Ascending aorta (tissue), 2 donors: ENCODE measurements around the gene FASTK. TPM values are rescaled to one million over a fixed set of nuclear protein-coding genes. Genes with fewer than 3 reads are reported as not detected.
"Not testable (repeated sequence)": the region's sequence is repeated elsewhere in the genome, so short reads cannot be mapped to it uniquely, and the experiment has no call there.

ENCODE experiments used
- DNase-seq, 2 donors: peaks; one replicate each; pipeline ENCODE4 v3.0.0-alpha.2; 2019; ENCODE audit warnings: low spot score in 2 of 2
- H3K27ac ChIP-seq, 2 donors: fragments of 200-600 bp; sonication (generic); one replicate each; pipeline ENCODE4 v1.5.1; 2016 to 2017; ENCODE audit warnings: mild to moderate bottlenecking in 1 of 2
- H3K27me3 ChIP-seq: fragments of 200-600 bp; sonication (generic); one replicate; pipeline ENCODE4 v1.5.1; 2017
- H3K36me3 ChIP-seq, 2 donors: fragments of 200-600 bp; sonication (generic); one replicate each; pipeline ENCODE4 v1.5.1; 2016
- H3K4me1 ChIP-seq, 2 donors: fragments of 200-600 bp; sonication (generic); one replicate each; pipeline ENCODE4 v1.5.1; 2016 to 2017; ENCODE audit warnings: mild to moderate bottlenecking in 1 of 2
- H3K4me3 ChIP-seq, 2 donors: fragments of 200-600 bp; sonication (generic); one replicate each; pipeline ENCODE4 v1.5.1; 2016 to 2017; ENCODE audit warnings: mild to moderate bottlenecking in 1 of 2
- H3K9me3 ChIP-seq, 2 donors: fragments of 200-600 bp; sonication (generic); one replicate each; pipeline ENCODE4 v1.5.1; 2016
- intact Hi-C: fragments of 100-400 bp; cut with DNase I; formaldehyde crosslinking; loops from one replicate; pipeline ENCODE4 v1.15.1; 2023
- total RNA-seq: library from RNA; depleted of rRNA; stranded (reverse); fragments of >200 nt; gene quantifications from one replicate; pipeline ENCODE4 v1.1.0, GENCODE V29; 2016
- TF ChIP-seq, protein P1 (sequence below), 3 experiments: fragments of 200-600 bp in 2 of 3; fragments of 450-650 bp in 1 of 3; sonication (generic) in 2 of 3; IDR thresholded peaks; one replicate each; pipeline ENCODE4 v1.5.1; 2016 to 2019; ENCODE audit warnings: antibody characterized with exemption in 3 of 3, mild to moderate bottlenecking in 1 of 3, moderate library complexity in 1 of 3

FASTK gene
- total RNA-seq, 1 donor from 2014 or later: 121 TPM

DNA sequence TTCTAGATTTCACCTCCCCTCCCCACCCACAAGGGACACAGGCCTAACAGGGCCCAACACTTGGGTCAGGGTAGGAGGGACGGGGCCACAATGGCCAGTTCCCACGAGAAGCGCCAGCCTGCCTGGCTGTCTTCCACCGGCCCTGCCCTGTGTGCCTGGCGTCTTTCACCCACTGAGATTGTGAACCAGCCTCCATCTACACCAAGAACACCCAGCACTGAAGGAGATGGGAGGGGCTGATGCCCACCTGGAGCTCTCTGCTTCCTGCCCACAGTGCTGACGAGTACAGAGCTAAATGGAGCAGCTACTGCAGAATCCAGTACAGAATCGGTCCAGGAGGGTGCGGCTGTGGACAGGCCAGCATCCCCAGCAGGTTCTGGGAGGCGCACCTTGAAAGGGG is 34.6 kb downstream of the FASTK start:
- no peaks in the 10 kb centered on the region for H3K9me3 ChIP-seq
- no peak for DNase-seq
- no peaks in the 10 kb centered on the region for H3K27me3 ChIP-seq
- TF ChIP-seq, protein P1, sequence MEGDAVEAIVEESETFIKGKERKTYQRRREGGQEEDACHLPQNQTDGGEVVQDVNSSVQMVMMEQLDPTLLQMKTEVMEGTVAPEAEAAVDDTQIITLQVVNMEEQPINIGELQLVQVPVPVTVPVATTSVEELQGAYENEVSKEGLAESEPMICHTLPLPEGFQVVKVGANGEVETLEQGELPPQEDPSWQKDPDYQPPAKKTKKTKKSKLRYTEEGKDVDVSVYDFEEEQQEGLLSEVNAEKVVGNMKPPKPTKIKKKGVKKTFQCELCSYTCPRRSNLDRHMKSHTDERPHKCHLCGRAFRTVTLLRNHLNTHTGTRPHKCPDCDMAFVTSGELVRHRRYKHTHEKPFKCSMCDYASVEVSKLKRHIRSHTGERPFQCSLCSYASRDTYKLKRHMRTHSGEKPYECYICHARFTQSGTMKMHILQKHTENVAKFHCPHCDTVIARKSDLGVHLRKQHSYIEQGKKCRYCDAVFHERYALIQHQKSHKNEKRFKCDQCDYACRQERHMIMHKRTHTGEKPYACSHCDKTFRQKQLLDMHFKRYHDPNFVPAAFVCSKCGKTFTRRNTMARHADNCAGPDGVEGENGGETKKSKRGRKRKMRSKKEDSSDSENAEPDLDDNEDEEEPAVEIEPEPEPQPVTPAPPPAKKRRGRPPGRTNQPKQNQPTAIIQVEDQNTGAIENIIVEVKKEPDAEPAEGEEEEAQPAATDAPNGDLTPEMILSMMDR (IDR thresholded peaks at IDR 0.05): no peak
- H3K27ac ChIP-seq: no peak overlapping the region
- H3K4me3 ChIP-seq: no peak overlapping the region
- peaks cover 0 to 1% of the 10 kb centered on the region in 2 donors for H3K4me1 ChIP-seq
- H3K36me3 ChIP-seq: peaks cover 6 to 14% of the 10 kb centered on the region in 2 donors
- intact Hi-C loops: no loop called here

DNA sequence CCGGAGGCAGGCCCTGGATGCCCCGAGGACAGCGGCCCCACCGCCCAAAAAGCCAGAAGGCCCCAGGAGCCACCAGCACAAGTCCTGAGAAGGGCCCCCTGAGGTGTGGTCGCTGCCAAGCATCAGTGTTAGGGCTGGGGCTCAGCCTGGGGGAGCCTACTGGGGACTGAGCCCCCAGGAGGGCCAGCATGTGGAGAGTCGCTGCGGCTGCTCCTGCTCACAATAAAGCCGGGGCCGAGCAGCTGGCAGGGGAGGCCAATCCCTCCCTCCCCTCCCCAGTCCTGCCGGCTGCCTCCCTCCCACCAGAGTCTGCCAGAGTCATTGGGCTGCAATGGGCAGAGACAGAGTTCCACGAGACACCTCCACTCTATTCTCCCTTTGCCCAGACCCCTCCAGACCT is 35.3 kb downstream of the FASTK start:
- no peaks in the 10 kb centered on the region for H3K4me1 ChIP-seq
- H3K9me3 ChIP-seq: no peaks in the 10 kb centered on the region
- no peaks in the 10 kb centered on the region for H3K27me3 ChIP-seq
- H3K4me3 ChIP-seq: no peak overlapping the region
- TF ChIP-seq, protein P1 (IDR thresholded peaks at IDR 0.05): no peak
- H3K27ac ChIP-seq: no peak overlapping the region
- H3K36me3 ChIP-seq: peaks cover 6 to 14% of the 10 kb centered on the region in 2 donors
- no peak for DNase-seq
- intact Hi-C loops: no loop called here

DNA sequence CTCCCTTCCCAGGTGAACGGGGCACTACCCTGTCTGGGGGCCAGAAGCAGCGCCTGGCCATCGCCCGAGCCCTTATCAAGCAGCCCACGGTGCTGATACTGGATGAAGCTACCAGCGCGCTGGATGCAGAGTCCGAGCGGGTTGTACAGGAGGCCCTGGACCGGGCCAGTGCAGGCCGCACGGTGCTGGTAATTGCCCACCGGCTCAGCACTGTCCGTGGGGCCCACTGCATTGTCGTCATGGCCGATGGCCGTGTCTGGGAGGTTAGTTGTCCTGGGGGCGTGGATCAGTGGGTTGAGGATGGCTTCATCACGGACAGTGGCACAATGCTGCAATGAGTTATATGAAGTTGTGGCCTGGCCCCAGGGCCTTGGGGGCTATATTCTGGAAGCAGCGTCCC is 36.6 kb downstream of the FASTK start:
- Histone ChIP-seq H3K4me1 (peaks cover under 1 to 1% of the 10 kb centered on the region in 2 donors), H3K36me3 (peaks cover 6 to 14% of the 10 kb centered on the region in 2 donors), H3K9me3 (no peaks in the 10 kb centered on the region), H3K27ac (no peak overlapping the region), H3K27me3 (no peaks in the 10 kb centered on the region), H3K4me3 (no peak overlapping the region)
- intact Hi-C loops: no loop called here
- no peak for DNase-seq
- TF ChIP-seq, protein P1 (IDR thresholded peaks at IDR 0.05): no peak

DNA sequence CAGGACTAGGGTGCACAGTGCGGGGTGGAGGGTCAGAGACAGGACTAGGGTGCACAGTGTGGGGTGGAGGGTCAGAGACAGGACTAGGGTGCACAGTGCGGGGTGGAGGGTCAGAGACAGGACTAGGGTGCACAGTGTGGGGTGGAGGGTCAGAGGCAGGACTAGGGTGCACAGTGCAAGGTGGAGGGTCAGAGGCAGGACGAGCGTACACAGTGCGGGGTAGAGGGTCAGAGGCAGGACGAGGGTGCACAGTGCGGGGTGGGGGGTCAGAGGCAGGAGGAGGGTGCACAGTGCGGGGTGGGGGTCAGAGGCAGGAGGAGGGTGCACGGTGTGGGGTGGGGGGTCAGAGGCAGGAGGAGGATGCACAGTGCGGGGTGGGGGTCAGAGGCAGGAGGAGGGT is 37.2 kb downstream of the FASTK start:
- H3K4me3 ChIP-seq, DNase-seq, H3K27me3 ChIP-seq, H3K27ac ChIP-seq, intact Hi-C loops, H3K4me1 ChIP-seq, H3K9me3 ChIP-seq: not testable (repeated sequence)
- peaks cover 6 to 14% of the 10 kb centered on the region in 2 donors for H3K36me3 ChIP-seq

DNA sequence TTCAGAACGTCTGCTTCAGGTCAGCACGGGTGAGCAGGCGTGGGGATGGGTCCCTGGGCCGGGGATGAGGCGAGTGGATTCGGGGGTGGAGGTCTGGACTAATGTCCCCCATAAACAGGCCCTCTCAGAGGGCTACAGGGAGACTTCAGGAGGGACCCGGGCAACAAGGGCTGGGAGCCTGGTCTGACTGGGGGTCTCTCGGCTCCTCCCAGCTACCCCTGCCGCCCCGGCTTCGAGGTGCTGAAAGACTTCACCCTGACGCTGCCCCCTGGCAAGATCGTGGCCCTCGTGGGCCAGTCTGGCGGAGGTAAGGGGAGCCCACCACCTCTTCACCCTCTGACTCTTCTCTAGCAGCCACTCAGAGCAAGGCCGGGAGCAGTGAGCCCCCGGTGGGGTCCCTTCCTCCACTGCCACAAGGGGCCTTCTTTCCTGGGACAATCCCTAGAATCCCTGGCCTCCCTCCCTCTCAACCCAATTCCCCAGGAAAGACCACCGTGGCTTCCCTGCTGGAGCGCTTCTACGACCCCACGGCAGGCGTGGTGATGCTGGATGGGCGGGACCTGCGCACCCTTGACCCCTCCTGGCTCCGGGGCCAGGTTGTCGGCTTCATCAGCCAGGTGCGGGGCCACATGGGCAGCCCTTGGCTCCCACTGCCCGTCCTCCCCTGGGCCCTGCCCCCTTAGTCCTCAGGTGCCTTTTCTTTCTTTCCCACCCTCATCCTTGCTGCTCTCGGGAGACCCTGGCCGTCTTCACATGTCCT is 39.8 kb downstream of the FASTK start:
- H3K4me1 ChIP-seq: peaks cover 6 to 9% of the 10 kb centered on the region in 2 donors
- intact Hi-C loops: no loop called here
- no peak overlapping the region for H3K4me3 ChIP-seq
- TF ChIP-seq, protein P1 (IDR thresholded peaks at IDR 0.05): no peak
- no peaks in the 10 kb centered on the region for H3K9me3 ChIP-seq
- H3K36me3 ChIP-seq: peaks cover 16 to 29% of the 10 kb centered on the region in 2 donors
- H3K27me3 ChIP-seq: no peaks in the 10 kb centered on the region
- no peak overlapping the region for H3K27ac ChIP-seq
- no peak for DNase-seq

DNA sequence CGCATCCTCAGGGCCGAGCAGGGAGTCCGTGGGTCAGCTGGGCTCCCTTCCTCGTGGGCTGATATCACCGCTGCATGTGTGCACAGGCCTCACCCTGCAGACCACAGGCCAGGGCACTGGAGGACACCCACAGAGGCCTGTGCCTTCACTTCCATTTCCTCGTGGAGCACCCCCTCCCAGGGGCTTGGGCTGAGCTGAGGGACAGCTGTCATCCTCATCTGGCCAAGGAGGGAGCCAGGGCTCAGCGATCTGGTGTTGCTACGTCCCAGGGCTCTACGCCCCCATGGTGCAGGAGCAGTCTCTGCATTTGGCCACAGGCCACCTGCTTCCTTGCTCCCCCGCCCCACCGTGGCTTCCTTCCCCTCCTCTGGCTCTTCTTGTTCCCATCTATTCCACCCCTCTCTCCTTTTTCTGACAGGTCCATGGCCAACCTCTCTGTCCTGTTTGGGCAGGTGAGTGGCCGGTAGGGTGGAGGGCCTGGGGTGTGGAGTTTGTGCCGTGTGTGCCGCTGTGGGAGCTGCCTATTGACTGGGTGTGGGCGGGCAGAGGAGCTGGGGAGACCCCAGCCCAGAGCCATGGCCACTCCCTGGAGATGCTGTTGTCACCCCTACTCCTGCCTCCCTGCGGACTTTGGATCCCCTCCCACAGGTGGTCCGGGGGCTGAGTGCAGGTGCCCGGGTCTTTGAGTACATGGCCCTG is 40.6 kb downstream of the FASTK start:
- peak overlapping the region; percentile 52 to 62 for H3K27ac ChIP-seq
- peaks cover 6 to 9% of the 10 kb centered on the region in 2 donors for H3K4me1 ChIP-seq
- no peaks in the 10 kb centered on the region for H3K27me3 ChIP-seq
- TF ChIP-seq, protein P1 (IDR thresholded peaks at IDR 0.05): no peak
- DNase-seq: no peak
- peaks cover 20 to 32% of the 10 kb centered on the region in 2 donors for H3K36me3 ChIP-seq
- no peaks in the 10 kb centered on the region for H3K9me3 ChIP-seq
- no peak overlapping the region for H3K4me3 ChIP-seq
- intact Hi-C loops: loop anchor here (2.0 kb wide), 1 partner anchor 17 kb away; the partner anchor contains the start of gene CDK5
